HepG2 (cell line): ENCODE data around the gene WBP1. TPM values are rescaled to one million over a fixed set of nuclear protein-coding genes. Genes with fewer than 3 reads are reported as not detected.

Experiments
- EEA1 ChIP-seq: sonication (generic); formaldehyde crosslinking; IDR thresholded peaks from 2 replicates; pipeline ENCODE4 v1.5.1; 2020; ENCODE audit warnings: mild to moderate bottlenecking, missing genetic modification reagents, borderline replicate concordance
- FIP1L1 ChIP-seq: fragments of 200-400 bp; formaldehyde crosslinking; IDR thresholded peaks from 2 replicates; pipeline ENCODE4 v1.6.1; 2018; ENCODE audit warnings: low read depth, mild to moderate bottlenecking, low read length, moderate library complexity, borderline replicate concordance; ENCODE audit not compliant: insufficient read depth
- KDM1A ChIP-seq: IDR thresholded peaks from 2 replicates; pipeline ENCODE4 v1.6.1; 2016; ENCODE audit warnings: missing compliant biosample characterization
- KLF15 ChIP-seq: sonication (generic); formaldehyde crosslinking; IDR thresholded peaks from 2 replicates; pipeline ENCODE4 v1.8.1; 2023; ENCODE audit warnings: borderline replicate concordance, mild to moderate bottlenecking, inconsistent platforms, missing genetic modification reagents, mixed read lengths
- MAZ ChIP-seq, 2 experiments: sonication (generic) in 1 of 2; formaldehyde crosslinking in 1 of 2; IDR thresholded peaks; 2 replicates each; pipeline versions ENCODE4 v1.5.0 to v1.6.1; 2012 to 2020; ENCODE audit warnings: low read depth in 2 of 2, mild to moderate bottlenecking in 2 of 2, borderline replicate concordance in 1 of 2, improper control_type of control experiment in 1 of 2, low read length in 1 of 2, missing genetic modification reagents in 1 of 2, moderate library complexity in 1 of 2
- NR2F6 ChIP-seq, 2 experiments: IDR thresholded peaks; 2 replicates each; pipeline ENCODE4 v1.6.1; 2016; ENCODE audit warnings: antibody characterized with exemption in 1 of 2, mild to moderate bottlenecking in 1 of 2
- SALL1 ChIP-seq: sonication (generic); formaldehyde crosslinking; IDR thresholded peaks from 2 replicates; pipeline ENCODE4 v1.8.0; 2022; ENCODE audit warnings: mild to moderate bottlenecking, missing genetic modification reagents
- SIX1 ChIP-seq: sonication (generic); formaldehyde crosslinking; IDR thresholded peaks from 2 replicates; pipeline ENCODE4 v1.4.0; 2020; ENCODE audit warnings: missing genetic modification reagents, borderline replicate concordance
- THYN1 ChIP-seq: sonication (generic); formaldehyde crosslinking; IDR thresholded peaks from 2 replicates; pipeline ENCODE4 v1.8.1; 2023; ENCODE audit warnings: low read depth, mild to moderate bottlenecking, moderate library complexity, missing genetic modification reagents, borderline replicate concordance
- TRIM24 ChIP-seq: sonication (generic); formaldehyde crosslinking; IDR thresholded peaks from 2 replicates; pipeline ENCODE4 v1.8.0; 2022; ENCODE audit warnings: mild to moderate bottlenecking, missing genetic modification reagents
- XBP1 ChIP-seq: sonication (generic); formaldehyde crosslinking; IDR thresholded peaks from 2 replicates; pipeline ENCODE4 v1.5.0; 2020; ENCODE audit warnings: missing genetic modification reagents
- ZFX ChIP-seq: sonication (generic); formaldehyde crosslinking; IDR thresholded peaks from 2 replicates; pipeline ENCODE4 v1.4.0; 2020; ENCODE audit warnings: mild to moderate bottlenecking, low read depth, missing genetic modification reagents, moderate library complexity
- ZMAT3 ChIP-seq: sonication (generic); formaldehyde crosslinking; conservative IDR thresholded peaks from 2 replicates; pipeline ENCODE4 v1.7.0; 2021; ENCODE audit warnings: missing genetic modification reagents
- ZNF556 ChIP-seq: sonication (generic); formaldehyde crosslinking; IDR thresholded peaks from 2 replicates; pipeline ENCODE4 v1.4.0; 2020; ENCODE audit warnings: mild to moderate bottlenecking, missing genetic modification reagents, borderline replicate concordance
- ZNF570 ChIP-seq: sonication (generic); formaldehyde crosslinking; IDR thresholded peaks from 2 replicates; pipeline ENCODE4 v1.4.0; 2020; ENCODE audit warnings: mild to moderate bottlenecking, missing genetic modification reagents, borderline replicate concordance
- ZNF775 ChIP-seq: sonication (generic); formaldehyde crosslinking; IDR thresholded peaks from 2 replicates; pipeline ENCODE4 v1.4.0; 2020; ENCODE audit warnings: missing genetic modification reagents, mild to moderate bottlenecking, moderate library complexity, borderline replicate concordance
- polyA plus RNA-seq, 8 experiments: library from polyadenylated mRNA; depleted of rRNA in 3 of 8; stranded (reverse) in 7 of 8; unstranded in 1 of 8; fragments of >200 nt; fragmentation: Illumina TruSeq in 4 of 8; extraction: Trizol in 4 of 8; gene quantifications; 2 replicates each; pipeline versions ENCODE4 v1.2.1 to v1.2.3, GENCODE V29; 2011 to 2016; ENCODE audit warnings: low read depth in 4 of 8, missing spikeins in 1 of 8, mixed read lengths in 1 of 8; ENCODE audit not compliant: insufficient read depth in 1 of 8
- total RNA-seq, 5 experiments: library from RNA; depleted of rRNA; stranded (reverse); fragments of >200 nt; fragmentation: Illumina TruSeq; extraction: Trizol; gene quantifications; 2 replicates each; pipeline ENCODE4 v1.2.3, GENCODE V29; 2016; ENCODE audit warnings: low read depth in 1 of 5
- TF ChIP-seq, protein P1 (sequence below): sonication (generic); formaldehyde crosslinking; IDR thresholded peaks from 2 replicates; pipeline ENCODE4 v1.4.0; 2020; ENCODE audit warnings: missing genetic modification reagents
- TF ChIP-seq, protein P2 (sequence below): sonication (generic); formaldehyde crosslinking; IDR thresholded peaks from 2 replicates; pipeline ENCODE4 v1.5.1; 2020; ENCODE audit warnings: mild to moderate bottlenecking, missing genetic modification reagents, moderate library complexity
- TF ChIP-seq, protein P3 (sequence below): sonication (generic); formaldehyde crosslinking; conservative IDR thresholded peaks from 2 replicates; pipeline ENCODE4 v1.8.0; 2022; ENCODE audit warnings: low read depth, missing genetic modification reagents
- TF ChIP-seq, protein P4 (sequence below): sonication (generic); formaldehyde crosslinking; IDR thresholded peaks from 2 replicates; pipeline ENCODE4 v1.8.0; 2022; ENCODE audit warnings: missing genetic modification reagents, mild to moderate bottlenecking, moderate library complexity, borderline replicate concordance

WBP1 gene
- total and polyA plus RNA-seq, 2 of the 13 experiments (the other 11 are each of a cell fraction or from before 2014, with no cell fraction given): 38.8 to 85.7 TPM

DNA sequence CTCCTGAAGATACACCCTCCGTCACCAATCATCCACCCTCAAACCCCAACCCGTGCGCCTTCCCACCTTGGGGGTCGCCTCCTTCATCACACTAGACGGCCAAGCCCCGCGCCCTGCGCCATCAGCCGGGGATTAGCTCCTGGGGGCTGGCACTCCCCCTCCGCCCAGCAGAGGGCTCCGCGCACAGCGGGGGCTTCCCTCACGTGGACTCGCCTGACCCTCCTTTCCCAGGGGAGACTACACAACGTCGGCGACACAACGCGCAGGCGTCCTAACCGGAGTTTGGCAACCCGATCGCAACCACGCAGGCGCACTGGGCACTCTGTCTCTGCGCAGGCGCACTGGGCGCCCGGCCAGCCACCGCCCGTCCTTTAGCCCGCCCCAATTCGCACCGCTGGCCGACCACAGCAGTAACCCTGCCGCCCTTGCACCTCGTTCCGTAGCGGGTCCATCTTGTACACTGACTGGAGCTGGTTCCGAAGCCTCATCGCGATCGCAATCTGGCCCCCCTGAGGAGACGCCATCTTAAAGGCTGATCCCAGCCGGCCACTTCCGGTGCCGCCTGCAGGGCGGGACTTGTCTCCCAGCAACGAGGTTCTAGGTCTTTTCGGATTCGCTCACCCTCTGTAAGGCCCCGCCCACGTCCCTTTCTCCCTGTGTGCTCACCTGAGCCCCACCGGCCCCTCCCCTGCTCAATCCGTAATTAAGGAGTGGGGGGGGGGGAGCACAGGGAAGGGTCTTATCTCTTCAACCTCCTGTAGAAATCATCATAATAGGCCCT is 49.1 kb downstream of the WBP1 start, which contains the start of gene PCGF1 (continued):
- no peak for TF ChIP-seq KDM1A
- no peak; the same call in 1 of the 2 replicates for TF ChIP-seq THYN1
- peak; percentile 87 for TF ChIP-seq KLF15 (CRISPR knock-in tag)
- TF ChIP-seq SIX1 (CRISPR knock-in tag): 0 out of 2 replicates have a peak, but pooled peaks have one; percentile 42
- TF ChIP-seq ZNF775 (CRISPR knock-in tag): peak; percentile 1; the same call in 1 of the 2 replicates
- TF ChIP-seq, protein P1, sequence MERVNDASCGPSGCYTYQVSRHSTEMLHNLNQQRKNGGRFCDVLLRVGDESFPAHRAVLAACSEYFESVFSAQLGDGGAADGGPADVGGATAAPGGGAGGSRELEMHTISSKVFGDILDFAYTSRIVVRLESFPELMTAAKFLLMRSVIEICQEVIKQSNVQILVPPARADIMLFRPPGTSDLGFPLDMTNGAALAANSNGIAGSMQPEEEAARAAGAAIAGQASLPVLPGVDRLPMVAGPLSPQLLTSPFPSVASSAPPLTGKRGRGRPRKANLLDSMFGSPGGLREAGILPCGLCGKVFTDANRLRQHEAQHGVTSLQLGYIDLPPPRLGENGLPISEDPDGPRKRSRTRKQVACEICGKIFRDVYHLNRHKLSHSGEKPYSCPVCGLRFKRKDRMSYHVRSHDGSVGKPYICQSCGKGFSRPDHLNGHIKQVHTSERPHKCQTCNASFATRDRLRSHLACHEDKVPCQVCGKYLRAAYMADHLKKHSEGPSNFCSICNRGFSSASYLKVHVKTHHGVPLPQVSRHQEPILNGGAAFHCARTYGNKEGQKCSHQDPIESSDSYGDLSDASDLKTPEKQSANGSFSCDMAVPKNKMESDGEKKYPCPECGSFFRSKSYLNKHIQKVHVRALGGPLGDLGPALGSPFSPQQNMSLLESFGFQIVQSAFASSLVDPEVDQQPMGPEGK: peak; percentile 94
- peak; percentile 93 for TF ChIP-seq SALL1 (CRISPR knock-in tag)
- TF ChIP-seq ZMAT3 (CRISPR knock-in tag): peak; percentile 36; the same call in 1 of the 2 replicates
- TF ChIP-seq, protein P2, sequence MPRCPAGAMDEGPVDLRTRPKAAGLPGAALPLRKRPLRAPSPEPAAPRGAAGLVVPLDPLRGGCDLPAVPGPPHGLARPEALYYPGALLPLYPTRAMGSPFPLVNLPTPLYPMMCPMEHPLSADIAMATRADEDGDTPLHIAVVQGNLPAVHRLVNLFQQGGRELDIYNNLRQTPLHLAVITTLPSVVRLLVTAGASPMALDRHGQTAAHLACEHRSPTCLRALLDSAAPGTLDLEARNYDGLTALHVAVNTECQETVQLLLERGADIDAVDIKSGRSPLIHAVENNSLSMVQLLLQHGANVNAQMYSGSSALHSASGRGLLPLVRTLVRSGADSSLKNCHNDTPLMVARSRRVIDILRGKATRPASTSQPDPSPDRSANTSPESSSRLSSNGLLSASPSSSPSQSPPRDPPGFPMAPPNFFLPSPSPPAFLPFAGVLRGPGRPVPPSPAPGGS (CRISPR knock-in tag): peak; percentile 89
- peak; percentile 79 for TF ChIP-seq MAZ (IDR thresholded peaks at IDR 0.05; ENCODE audit: borderline replicate concordance, low read depth, low read length)
- peak; percentile 94 for TF ChIP-seq MAZ (CRISPR knock-in tag; IDR thresholded peaks at IDR 0.05; ENCODE audit: low read depth)
- TF ChIP-seq, protein P3, sequence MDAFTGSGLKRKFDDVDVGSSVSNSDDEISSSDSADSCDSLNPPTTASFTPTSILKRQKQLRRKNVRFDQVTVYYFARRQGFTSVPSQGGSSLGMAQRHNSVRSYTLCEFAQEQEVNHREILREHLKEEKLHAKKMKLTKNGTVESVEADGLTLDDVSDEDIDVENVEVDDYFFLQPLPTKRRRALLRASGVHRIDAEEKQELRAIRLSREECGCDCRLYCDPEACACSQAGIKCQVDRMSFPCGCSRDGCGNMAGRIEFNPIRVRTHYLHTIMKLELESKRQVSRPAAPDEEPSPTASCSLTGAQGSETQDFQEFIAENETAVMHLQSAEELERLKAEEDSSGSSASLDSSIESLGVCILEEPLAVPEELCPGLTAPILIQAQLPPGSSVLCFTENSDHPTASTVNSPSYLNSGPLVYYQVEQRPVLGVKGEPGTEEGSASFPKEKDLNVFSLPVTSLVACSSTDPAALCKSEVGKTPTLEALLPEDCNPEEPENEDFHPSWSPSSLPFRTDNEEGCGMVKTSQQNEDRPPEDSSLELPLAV: no peak
- TF ChIP-seq TRIM24 (CRISPR knock-in tag): no peak
- no peak; the same call in 1 of the 2 replicates for TF ChIP-seq ZFX (CRISPR knock-in tag)
- peak; percentile 40; the same call in 1 of the 2 replicates for TF ChIP-seq NR2F6 (IDR thresholded peaks at IDR 0.05)
- TF ChIP-seq NR2F6 (CRISPR knock-in tag; IDR thresholded peaks at IDR 0.05): peak; percentile 81
- TF ChIP-seq EEA1 (CRISPR knock-in tag): peak; percentile 48; the same call in 1 of the 2 replicates
- TF ChIP-seq XBP1 (CRISPR knock-in tag): no peak
- TF ChIP-seq ZNF556 (CRISPR knock-in tag): peak; percentile 76; the same call in 1 of the 2 replicates
- TF ChIP-seq ZNF570 (CRISPR knock-in tag): no peak
- peak; percentile 86; the same call in 1 of the 2 replicates for TF ChIP-seq FIP1L1
- TF ChIP-seq, protein P4, sequence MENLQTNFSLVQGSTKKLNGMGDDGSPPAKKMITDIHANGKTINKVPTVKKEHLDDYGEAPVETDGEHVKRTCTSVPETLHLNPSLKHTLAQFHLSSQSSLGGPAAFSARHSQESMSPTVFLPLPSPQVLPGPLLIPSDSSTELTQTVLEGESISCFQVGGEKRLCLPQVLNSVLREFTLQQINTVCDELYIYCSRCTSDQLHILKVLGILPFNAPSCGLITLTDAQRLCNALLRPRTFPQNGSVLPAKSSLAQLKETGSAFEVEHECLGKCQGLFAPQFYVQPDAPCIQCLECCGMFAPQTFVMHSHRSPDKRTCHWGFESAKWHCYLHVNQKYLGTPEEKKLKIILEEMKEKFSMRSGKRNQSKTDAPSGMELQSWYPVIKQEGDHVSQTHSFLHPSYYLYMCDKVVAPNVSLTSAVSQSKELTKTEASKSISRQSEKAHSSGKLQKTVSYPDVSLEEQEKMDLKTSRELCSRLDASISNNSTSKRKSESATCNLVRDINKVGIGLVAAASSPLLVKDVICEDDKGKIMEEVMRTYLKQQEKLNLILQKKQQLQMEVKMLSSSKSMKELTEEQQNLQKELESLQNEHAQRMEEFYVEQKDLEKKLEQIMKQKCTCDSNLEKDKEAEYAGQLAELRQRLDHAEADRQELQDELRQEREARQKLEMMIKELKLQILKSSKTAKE (CRISPR knock-in tag): no peak; the same call in 1 of the 2 replicates
